GM21390 (cell line): ENCODE measurements around the gene NEDD4L.

Source experiments
- ATAC-seq: cut with Tn5 transposase; IDR thresholded peaks from one replicate; pipeline ENCODE4 v1.9.1; 2021; ENCODE audit not compliant: unreplicated experiment

The NEDD4L gene

DNA sequence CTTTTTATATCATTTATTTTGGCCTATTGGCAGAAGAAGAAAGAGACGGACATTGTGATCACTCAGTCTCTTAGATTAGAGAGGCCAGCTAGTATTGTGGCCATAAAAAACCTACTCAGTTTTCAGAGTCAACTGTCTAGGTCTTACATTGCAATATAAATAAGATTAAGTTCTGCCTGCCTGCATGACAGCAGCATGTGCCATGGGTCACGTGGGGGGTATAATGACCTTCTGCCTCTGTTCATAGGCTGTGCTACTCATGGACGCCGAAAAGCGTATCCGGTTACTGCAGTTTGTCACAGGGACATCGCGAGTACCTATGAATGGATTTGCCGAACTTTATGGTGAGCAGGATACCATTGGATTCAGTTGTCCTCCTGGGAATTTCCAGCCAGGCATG lies 346.4 kb downstream of the NEDD4L start:
- ATAC-seq, result no peak

DNA sequence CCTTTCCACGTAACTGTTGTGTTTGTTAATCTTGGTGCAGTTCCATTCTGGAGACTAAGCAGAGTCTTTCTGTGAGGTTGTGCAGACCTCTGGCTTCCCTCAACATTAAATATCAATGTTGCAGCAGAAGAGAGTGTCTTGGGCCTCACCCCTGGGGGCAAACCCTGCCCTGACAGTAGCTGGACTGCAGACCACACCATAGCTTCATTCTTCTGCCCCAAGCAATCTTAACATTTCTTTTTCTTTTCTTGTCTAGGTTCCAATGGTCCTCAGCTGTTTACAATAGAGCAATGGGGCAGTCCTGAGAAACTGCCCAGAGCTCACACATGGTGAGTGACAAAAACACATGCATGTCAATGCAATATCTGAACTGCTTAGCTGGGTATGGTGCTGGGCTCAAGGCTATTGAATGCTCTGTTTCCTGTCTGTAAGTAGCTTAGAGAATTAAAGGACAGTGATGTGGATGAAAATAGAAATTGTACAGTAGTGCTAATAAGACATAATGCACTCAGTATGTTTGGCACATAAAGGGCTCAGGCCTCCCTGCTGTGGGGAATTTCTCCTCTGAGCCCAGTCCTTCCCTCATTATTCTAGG lies 347.3 kb downstream of the NEDD4L start:
- ATAC-seq, result no peak

DNA sequence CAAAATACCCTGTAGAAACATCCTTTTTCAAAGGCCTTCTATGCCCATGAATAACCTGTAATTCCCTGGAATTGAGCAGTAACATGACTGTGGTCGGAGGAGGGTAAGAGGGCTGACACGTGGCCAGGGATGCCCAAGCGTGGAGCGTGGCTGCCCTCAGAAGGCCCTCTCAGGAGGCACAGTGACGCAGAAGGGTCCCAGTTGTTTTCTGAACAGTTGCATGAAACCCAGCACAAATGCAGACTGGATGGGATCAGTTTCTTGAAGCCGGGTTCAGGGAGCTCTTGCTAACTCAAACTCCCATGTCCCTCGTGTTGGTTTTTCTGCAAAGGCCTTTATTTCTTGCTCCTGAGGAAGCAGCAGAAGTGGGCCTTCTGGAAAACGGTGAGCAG lies 347.9 kb downstream of the NEDD4L start:
- ATAC-seq, result no peak

DNA sequence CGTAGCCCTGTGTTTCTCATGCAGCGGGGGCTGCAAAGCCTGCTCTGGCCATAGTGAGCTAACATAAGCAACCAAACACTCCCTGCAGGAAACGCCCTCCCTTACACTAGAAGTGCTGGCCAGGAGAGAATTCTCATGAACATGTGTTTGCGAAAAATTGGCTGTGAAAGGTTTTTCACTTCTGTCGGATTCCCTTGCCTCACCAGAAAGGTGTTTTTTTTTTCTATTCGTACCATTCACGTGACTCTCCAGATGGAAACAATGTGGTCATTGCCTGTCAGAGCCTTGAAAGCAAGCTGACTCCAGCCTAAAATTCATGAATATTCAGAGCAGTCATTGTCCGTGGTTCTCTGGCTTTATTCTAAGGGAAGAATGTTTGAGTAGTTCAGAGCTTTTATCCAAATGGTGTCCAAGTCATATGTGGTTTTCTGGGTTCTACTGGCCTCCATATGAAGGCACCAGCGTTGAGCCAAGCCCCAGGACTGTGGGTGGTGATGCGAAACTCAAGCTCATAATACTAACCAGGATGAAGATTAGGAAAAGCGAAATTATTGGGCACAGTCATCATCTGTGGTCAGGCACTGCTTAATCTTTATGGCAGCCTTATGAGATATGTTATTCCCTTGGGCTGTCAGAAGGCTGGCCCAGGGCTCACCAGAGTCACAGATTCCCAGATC lies 348.4 kb downstream of the NEDD4L start:
- ATAC-seq, result no peak

DNA sequence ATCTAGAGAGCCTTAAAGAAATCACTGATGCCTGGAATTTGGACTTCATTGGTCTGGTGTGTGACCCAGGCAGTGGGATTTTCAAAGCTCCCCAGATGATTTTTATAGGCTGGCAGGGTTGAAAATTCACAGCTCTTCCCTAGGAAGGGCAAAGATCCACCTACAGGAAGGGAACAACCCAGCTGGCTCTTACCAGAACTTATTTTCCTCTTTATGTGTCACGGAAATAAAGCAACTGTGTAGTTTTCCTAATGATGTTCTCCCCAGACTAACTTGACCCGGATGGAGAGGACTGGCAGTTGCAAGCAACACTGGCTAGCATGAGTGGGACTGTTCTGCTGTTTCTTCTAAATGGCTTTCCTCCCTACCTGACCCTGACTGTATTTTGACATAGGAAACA lies 349.3 kb downstream of the NEDD4L start:
- ATAC-seq, result no peak

DNA sequence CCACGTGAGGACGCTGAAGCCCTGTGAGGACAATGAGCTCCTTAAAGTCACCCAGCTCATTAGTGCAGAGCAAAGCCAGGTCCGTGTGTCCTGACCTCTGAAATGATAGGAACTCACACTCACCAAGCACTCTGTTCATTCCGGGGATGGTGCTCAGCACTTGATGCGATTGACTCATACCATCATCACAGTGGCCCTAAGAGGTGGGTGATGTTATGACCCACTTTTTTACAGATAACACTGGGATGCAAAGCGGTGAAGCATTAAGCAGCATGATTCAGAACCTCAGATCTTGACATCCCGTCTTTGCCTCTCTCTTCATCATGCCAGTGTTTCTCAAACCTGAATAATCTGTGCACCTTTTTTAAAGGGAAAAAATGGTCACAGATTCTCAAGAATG lies 350.0 kb downstream of the NEDD4L start:
- no peak for ATAC-seq

DNA sequence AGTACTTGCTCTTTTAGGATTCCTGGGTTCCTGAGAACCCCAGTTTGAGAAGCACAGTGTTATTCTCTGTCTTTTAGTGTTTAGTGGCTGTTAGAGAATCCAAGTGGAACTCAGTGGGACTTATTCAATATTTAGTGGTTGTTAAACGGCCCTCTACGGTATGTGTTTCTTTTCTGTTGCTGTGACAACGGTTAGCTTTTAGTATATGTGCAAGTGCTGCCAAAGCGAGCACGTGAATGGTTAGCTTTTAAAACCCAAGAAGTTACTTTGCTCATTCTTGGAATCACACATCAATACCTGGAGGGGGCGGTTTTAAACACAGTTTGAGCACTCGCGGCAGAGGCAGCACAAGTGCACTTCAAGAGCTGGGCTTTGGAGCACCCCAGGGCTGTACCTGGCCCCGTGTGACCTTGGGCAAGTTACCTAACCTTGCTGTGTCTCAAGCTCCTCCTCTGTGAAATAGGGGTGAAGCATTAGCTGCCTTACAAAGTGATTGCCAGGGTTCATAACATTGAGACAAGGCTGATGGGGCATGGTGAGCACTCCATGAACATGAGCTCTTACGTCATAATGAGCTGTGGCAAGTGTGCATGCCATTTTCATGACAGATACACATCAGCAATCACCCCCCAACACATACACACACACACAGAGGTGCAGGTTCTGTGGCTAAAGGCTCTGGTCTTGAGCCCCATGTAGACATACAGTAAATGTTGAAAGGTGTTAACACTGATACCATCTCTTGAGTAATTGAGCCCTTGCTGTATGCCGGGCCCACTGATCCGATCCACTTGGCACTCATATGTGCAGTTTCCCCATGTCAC lies 350.8 kb downstream of the NEDD4L start:
- no peak for ATAC-seq

DNA sequence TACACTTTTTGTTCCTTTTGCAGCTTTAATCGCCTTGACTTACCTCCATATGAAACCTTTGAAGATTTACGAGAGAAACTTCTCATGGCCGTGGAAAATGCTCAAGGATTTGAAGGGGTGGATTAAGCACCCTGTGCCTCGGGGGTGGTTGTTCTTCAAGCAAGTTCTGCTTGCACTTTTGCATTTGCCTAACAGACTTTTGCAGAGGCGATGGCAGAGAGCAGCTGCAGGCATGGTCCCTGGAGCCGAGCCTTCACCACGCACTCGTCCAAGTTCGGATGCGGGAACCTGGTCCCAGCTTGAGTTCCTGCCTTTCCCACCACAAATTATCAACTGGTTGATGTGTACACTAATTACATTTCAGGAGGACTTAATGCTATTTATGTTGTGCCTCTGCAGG lies 352.1 kb downstream of the NEDD4L start:
- no peak for ATAC-seq

DNA sequence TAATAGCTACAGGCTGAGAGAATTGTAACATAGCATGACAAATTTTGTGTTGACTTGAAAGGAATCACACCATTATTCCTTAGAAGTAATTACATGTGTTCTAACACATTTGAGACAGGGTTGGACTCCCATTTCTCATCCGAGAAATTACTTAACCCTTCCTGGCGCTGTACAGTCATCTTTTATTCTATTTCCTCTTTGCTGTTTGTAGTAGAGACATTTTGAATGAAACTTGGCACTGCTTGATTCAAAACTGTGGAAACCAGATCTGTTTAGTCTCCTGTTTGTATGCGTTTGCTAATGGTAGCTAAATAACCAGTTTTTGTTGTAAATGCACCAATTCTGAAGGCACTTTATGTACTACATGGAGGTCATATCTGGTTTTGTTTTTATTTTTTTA lies 352.9 kb downstream of the NEDD4L start:
- ATAC-seq, result no peak

DNA sequence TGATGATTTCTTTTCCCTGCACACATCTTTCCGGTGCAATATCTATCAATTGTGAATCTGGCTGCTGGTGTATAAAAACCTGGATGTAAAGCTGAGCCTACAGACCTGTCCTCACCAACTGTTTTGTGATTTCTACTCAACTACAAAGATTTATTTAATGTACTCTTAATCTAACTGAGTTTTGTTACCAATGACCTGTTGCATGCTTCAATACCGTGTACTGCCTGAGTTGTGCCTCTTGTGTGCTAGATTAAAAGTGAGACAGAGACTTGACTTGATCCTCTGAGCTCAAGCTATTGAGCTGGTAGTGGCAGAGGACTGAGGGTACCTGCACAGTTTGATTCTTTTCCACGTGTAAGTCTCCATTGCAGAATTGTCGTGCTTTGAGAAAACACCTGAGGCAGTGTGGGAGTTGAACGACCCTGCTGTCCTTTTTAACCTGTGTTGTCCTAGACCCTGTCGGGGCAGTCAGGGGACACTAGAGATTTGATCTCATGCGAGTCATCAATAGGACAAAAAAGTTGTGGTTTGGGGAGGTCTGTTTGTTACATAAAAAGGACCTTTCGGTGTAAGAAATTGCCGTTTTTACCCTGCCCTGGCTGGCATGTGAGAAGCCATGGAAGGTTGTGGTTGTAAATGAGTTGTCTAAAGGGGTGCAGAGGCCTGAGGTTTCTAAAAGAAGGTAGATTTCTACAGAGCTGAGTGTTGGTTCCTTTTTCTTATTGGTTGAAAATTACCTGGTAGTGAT lies 353.5 kb downstream of the NEDD4L start:
- ATAC-seq, result no peak

DNA sequence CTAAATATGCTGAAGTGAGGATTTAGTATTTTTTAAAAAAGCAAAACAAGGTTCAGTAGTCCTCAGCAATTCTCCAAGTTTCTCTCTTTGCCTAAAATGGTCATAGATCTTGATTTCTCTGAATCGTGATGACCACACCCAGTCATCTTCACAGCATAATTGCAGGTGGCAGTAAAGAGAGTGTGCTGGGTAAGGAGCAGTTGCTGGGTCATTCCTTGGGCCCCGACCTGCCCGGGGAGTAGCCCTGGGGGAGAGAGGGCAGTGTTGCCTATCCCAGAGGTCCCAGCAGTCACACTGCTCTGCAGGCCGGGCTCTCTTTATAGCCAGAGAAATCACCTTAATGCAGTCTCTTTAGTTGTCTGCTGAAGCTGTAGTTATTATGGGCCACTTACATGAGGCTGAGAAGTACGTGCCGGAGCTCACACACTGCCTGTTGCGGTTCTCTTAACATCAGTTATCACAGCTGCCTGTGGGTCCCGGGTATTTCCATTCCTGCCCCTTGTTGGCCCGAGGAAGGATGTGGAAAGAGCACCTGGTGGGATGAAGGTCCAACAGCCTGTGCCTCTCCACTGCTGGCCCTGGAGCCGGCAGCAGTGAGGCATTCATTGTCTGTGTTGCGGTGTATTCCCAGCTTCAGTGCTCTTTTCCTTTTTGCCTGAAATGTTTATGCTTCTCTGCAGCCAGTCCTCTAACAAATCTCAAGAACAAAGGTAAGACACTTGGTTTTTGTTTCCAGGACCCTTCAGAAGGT lies 354.8 kb downstream of the NEDD4L start:
- ATAC-seq, result no peak

DNA sequence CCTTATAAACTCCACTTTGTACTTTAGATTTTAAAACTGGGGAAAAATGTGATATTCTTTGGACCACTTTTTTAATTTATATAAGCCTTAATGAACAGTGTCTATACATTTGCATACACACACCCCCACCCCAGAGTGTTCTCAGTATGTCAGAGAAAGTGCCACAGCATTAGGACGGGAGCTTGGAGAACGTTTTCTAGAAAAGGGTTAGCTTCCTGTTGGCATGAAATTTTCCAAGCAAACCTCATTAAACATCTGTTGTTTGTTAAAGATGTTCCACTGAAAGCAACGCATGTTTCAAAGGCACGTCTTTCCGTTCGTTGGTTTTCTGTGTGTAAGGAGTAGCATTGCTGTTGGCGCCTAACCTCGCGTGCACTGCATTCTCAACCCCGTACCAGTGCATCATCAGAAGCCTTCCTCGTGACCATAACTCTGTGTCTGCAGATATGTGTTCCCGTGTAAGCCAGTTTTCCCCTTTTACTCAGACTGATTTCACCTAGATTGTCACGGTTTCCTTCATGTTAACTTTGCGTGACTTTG lies 356.4 kb downstream of the NEDD4L start:
- ATAC-seq, result no peak

DNA sequence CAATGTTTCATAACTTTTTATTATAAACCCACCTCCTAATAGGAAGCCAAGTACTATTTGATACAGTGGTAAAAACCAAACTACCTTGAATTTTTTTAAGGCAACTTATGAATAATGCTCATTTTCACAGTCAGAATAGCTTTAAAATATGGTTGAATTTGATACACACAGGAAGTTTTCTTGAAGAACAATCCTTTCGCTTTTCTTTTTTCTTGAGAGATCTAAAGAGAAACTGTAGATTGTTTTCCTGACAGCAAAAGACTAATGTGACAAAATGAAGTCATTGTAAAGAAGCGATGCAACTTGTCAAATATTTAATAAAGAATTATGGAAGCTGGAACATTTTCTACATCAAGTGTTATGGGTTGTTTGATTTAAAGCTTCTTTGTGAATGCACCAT lies 357.2 kb downstream of the NEDD4L start:
- ATAC-seq, result no peak

DNA sequence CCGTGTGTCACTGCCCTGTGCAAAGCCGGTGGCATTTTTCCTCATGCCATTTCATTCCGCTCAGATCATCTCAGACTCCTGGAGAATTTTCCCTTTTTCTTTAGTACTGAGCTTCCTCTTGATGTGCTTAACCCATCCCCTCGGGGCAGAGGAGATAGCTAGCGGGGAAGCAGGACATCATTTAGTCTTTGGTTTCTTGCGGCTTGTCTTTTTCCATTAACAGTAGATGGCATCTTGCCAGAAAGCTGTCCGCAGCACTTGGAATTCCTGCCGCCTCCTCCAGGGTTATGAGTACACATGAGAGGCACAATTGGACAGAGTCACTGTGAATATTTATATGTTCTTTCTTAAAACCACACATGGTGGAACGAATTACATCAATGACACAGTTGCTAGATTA lies 358.2 kb downstream of the NEDD4L start:
- ATAC-seq, result no peak

DNA sequence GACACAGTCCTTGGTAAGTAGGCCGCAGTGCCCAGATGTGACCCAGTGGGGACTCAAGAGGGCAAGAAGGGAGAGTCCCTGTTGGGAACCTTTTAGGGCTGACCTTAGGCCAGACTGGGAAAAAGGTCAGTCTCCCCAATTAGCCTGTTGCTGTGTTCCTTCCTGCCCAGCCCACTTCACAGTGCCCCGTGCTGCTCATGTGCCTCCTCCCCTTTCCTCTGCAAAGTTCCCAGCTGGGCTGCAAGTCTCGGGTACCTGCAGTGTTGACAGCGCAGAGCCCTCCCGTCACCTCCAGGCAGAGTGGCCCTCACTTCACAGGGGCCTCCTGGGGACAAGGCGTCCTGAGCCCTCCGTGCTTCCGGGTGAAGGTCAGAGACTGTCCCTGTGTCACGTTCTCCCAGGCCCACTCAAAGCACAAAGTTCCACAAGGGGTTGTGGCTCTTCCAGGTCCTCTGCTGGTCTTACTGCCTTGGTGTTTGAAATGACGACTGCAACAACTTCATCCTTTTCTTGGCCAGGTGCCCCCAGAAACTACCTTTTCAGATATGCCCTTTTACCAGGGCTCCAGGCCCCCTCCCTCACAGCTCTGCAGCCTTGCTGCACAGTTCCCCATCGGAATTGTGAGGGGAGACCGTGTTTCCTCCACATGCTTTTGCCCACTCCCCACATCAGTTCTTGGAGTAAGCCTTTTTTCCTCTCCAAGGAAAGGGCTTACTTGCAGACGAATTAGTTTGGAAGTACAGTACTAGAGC lies 359.1 kb downstream of the NEDD4L start:
- ATAC-seq, result no peak

DNA sequence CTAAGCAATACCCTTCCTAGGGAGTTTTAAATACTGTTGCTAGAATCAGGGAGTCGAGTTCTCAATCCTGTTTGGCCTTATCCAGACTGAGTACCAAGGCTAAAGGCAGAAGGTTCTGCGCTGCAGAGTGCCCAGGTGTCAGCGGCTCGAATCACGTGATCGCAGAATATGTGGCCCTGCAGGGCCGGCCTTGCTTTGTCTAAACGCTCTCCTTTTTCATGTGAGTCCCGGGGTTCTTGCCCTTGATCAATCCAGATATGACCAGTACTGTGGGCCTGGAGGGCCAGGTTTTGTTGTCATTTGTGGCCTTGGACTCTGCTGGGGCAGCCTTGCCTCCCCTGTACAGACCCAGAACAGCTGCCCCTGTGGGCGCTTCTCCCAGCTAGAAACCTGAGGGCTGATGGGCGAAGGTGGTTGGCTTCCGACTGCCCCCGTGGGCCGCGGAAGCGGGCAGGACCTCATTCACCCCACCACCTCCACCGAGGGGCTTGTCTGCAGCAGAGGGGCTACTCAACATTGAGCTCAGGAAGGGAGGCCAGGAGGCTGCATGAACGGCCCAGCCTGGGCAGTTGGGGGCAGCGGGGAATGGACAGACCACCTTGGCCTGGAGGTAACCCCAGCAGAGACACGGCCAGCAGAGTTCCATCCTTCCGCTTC lies 359.9 kb downstream of the NEDD4L start:
- ATAC-seq, result no peak

DNA sequence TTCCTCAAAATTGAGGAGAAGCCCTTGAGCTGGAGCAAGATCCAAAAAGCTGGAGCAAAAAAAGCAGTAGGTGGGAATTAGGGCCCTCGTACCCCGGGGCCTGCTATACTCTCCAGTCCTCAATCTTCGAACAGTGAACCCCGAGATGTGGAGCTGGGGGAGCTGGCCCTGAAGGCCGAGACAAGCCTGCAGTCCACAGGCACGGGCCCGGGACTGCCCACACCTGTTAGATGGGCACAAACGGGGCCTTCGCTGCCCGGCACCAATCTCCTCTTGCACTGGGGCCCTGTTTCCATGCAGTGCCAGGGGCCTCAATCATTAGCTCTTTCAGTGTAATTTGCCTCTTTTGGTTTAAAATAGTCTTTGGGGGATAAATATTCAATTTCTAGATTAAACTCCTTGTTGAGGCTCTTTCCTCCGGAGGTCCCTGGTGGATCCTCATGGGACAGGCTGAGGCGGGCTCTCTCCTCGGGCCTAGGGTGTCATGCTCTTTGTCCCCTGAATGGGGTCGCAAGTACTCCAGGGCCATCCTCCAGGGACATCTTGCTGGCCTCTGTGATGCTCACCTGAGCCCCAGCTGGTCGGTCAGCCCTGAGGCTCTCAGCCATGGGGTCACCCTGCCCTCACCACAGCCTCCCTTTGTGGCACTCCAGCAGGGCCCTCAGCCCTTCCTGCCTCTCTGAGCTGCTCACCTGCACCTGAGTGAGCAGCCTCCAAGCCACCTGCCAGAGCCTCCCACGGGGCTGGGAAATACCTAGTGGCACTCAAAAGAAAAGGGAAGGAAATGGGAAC lies 361.3 kb downstream of the NEDD4L start:
- ATAC-seq, result no peak

DNA sequence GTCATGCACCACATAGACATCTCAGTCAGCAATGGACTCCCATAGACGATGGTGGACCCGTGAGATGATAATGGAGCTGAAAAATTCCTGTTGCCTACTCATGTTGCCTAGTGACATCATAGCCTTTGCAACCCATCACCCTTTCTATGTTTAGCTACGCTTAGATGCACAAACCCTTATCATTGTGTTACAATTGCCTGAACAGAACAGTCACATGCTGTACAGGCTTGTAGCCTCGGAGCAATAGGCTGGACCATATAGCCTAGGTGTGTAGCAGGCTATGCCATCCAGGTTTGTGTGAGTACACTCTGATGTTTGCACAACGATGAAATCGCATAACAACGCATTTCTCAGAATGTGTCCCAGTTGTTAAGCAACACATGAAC lies 363.2 kb downstream of the NEDD4L start:
- ATAC-seq, result no peak
